Measurements from ENCODE around the gene RAB1A. TPM values are rescaled to one million over a fixed set of nuclear protein-coding genes. Genes with fewer than 3 reads are reported as not detected.

The RAB1A gene
- total and polyA plus RNA-seq, 2 experiments from 2014 or later, result 94.8 to 172 TPM

- Mint-ChIP-seq H3K9me3 (peaks cover 12% of the 10 kb centered on the region), H3K27me3 (ENCODE audit: insufficient read depth, low read depth, poor library complexity) (peaks cover 11% of the 10 kb centered on the region), H3K27ac (no peak overlapping the region), H3K4me1 (peaks cover 34% of the 10 kb centered on the region), H3K36me3 (ENCODE audit: low read depth) (peaks cover 45% of the 10 kb centered on the region), H3K4me3 (no peak overlapping the region)
- Histone ChIP-seq H3F3A (replicated peaks; ENCODE audit: low read depth) (no peaks in the 10 kb centered on the region), H3K36me3 (ENCODE audit: insufficient read depth) (peaks cover 8% of the 10 kb centered on the region; the same call in 1 of the 2 replicates), H3K4me2 (no peak overlapping the region), H3K27me3 (ENCODE audit: insufficient read depth) (no peaks in the 10 kb centered on the region), H3K27ac (ENCODE audit: low read depth) (no peak overlapping the region), H4K20me1 (replicated peaks; ENCODE audit: insufficient read depth) (peaks cover 10% of the 10 kb centered on the region), H3K9me2 (ENCODE audit: insufficient read depth) (no peaks in the 10 kb centered on the region), H2AFZ (no peak overlapping the region), H3K4me3 (no peak overlapping the region), H3K79me2 (replicated peaks; ENCODE audit: insufficient read depth) (peaks cover 24% of the 10 kb centered on the region), H3K4me1 (ENCODE audit: insufficient read depth) (peaks cover 24% of the 10 kb centered on the region)
- no peak for DNase-seq (ENCODE audit: low spot score)
- TF ChIP-seq JUNB (IDR thresholded peaks at IDR 0.05; ENCODE audit: unreplicated experiment), result no peak
- TF ChIP-seq ETS1 (IDR thresholded peaks at IDR 0.05), result no peak
- TF ChIP-seq ZNF462 (CRISPR knock-in tag; IDR thresholded peaks at IDR 0.05), result no peak
- no peak for TF ChIP-seq REST (IDR thresholded peaks at IDR 0.05; ENCODE audit: unreplicated experiment)
- no peak for TF ChIP-seq CTCF (conservative IDR thresholded peaks at IDR 0.05; ENCODE audit: low read depth in 2 of 2)
- no peak for TF ChIP-seq POLR2AphosphoS5 (IDR thresholded peaks at IDR 0.05; ENCODE audit: low read depth)
- no peak for TF ChIP-seq EZH2phosphoT487 (IDR thresholded peaks at IDR 0.05; ENCODE audit: unreplicated experiment)
- TF ChIP-seq STAT1 (IDR thresholded peaks at IDR 0.05; ENCODE audit: unreplicated experiment), result no peak
- TF ChIP-seq EZH2 (IDR thresholded peaks at IDR 0.05; ENCODE audit: low read depth, unreplicated experiment), result no peak
- no peak for TF ChIP-seq ZNF331 (CRISPR knock-in tag; IDR thresholded peaks at IDR 0.05; ENCODE audit: low read depth)
- TF ChIP-seq NANOG (IDR thresholded peaks at IDR 0.05; ENCODE audit: borderline replicate concordance), result no peak
- no peak for TF ChIP-seq CREB1 (CRISPR knock-in tag; IDR thresholded peaks at IDR 0.05; ENCODE audit: low read depth)
- no peak for ATAC-seq
Measured at GRCh38 chr2:65053199-65053598, 76.7 kb downstream of the RAB1A start.

All from GM23338 (cell line).